Neural cell (in vitro differentiated cells): ENCODE data around the gene ADGRG6.

ENCODE experiments used
- TF ChIP-seq, protein P1 (sequence below): fragments of 450-650 bp; IDR thresholded peaks from 2 replicates; pipeline ENCODE4 v1.5.1; 2014; ENCODE audit warnings: antibody characterized with exemption, mild to moderate bottlenecking, moderate library complexity; ENCODE audit not compliant: poor library complexity, severe bottlenecking
- TF ChIP-seq, protein P2 (sequence below): IDR thresholded peaks from 2 replicates; pipeline ENCODE4 v1.6.1; 2012; ENCODE audit warnings: borderline replicate concordance

DNA sequence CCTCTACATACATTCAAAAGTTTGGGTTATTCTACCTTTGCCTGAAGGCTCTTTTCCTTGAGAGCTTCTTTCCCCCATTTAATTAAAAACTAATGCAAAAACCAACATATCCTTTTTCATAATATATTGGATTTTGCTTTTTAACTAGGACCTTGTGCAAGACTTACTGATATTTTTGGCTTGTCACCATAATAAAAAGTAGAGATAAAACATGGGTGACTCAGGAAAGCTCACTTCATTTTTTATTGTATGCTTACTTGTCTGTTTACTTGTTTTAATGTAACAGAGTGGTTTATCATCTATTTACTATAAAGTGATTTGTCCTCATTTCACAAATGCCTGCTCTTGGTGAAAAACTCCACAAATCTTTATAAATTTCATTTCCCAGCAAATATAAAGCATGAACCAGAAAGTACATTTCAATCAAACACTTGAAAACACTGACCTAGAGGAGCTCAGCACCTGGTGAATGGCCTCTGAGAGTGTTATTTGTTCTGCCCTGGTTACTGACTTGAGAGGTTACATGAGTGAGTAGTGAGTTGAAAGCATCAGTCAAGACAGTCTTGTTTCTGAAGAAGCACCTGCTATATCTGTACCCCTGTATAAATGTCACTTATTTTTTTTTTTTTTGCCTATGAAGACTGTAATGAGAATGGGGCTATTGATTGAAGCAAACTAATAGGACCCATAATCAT lies 20.8 kb downstream of the ADGRG6 start:
- TF ChIP-seq, protein P1, sequence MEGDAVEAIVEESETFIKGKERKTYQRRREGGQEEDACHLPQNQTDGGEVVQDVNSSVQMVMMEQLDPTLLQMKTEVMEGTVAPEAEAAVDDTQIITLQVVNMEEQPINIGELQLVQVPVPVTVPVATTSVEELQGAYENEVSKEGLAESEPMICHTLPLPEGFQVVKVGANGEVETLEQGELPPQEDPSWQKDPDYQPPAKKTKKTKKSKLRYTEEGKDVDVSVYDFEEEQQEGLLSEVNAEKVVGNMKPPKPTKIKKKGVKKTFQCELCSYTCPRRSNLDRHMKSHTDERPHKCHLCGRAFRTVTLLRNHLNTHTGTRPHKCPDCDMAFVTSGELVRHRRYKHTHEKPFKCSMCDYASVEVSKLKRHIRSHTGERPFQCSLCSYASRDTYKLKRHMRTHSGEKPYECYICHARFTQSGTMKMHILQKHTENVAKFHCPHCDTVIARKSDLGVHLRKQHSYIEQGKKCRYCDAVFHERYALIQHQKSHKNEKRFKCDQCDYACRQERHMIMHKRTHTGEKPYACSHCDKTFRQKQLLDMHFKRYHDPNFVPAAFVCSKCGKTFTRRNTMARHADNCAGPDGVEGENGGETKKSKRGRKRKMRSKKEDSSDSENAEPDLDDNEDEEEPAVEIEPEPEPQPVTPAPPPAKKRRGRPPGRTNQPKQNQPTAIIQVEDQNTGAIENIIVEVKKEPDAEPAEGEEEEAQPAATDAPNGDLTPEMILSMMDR = no peak
- TF ChIP-seq, protein P2, sequence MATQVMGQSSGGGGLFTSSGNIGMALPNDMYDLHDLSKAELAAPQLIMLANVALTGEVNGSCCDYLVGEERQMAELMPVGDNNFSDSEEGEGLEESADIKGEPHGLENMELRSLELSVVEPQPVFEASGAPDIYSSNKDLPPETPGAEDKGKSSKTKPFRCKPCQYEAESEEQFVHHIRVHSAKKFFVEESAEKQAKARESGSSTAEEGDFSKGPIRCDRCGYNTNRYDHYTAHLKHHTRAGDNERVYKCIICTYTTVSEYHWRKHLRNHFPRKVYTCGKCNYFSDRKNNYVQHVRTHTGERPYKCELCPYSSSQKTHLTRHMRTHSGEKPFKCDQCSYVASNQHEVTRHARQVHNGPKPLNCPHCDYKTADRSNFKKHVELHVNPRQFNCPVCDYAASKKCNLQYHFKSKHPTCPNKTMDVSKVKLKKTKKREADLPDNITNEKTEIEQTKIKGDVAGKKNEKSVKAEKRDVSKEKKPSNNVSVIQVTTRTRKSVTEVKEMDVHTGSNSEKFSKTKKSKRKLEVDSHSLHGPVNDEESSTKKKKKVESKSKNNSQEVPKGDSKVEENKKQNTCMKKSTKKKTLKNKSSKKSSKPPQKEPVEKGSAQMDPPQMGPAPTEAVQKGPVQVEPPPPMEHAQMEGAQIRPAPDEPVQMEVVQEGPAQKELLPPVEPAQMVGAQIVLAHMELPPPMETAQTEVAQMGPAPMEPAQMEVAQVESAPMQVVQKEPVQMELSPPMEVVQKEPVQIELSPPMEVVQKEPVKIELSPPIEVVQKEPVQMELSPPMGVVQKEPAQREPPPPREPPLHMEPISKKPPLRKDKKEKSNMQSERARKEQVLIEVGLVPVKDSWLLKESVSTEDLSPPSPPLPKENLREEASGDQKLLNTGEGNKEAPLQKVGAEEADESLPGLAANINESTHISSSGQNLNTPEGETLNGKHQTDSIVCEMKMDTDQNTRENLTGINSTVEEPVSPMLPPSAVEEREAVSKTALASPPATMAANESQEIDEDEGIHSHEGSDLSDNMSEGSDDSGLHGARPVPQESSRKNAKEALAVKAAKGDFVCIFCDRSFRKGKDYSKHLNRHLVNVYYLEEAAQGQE = no peak
